Measurements from ENCODE around the gene SLC25A38. TPM values are rescaled to one million over a fixed set of nuclear protein-coding genes. Genes with fewer than 3 reads are reported as not detected.
A peak's percentile ranks its signal among the peaks of the same experiment; 100 is the strongest.

SLC25A38 gene
- total RNA-seq, 1 experiment from 2014 or later = 48.2 TPM

GRCh38 chr3:39387411-39387975, 4.3 kb downstream of the SLC25A38 start:
- Histone ChIP-seq H3K14ac (ENCODE audit: insufficient read depth, low read length) (no peak overlapping the region), H2BK120ac (ENCODE audit: low read depth, low read length, poor library complexity, severe bottlenecking) (no peak overlapping the region), H2BK15ac (ENCODE audit: low read depth, low read length) (no peak overlapping the region), H2AK5ac (ENCODE audit: insufficient read length, low read length) (no peak overlapping the region), H4K20me1 (ENCODE audit: control insufficient read depth, insufficient read depth, insufficient read length) (no peaks in the 10 kb centered on the region), H3K27me3 (ENCODE audit: insufficient read depth, low read length) (no peaks in the 10 kb centered on the region), H2BK12ac (ENCODE audit: insufficient read length, low read depth, low read length) (no peak overlapping the region), H3T11ph (ENCODE audit: low read length) (no peak overlapping the region), H3K23me2 (ENCODE audit: insufficient read length, low read depth, low read length, poor library complexity, severe bottlenecking) (peaks cover 2% of the 10 kb centered on the region), H3K4ac (ENCODE audit: low read depth, low read length) (no peak overlapping the region), H4K91ac (ENCODE audit: insufficient read length, low read depth, low read length) (no peak overlapping the region), H4K5ac (ENCODE audit: insufficient read length, low read depth, low read length) (no peak overlapping the region), H2BK5ac (ENCODE audit: insufficient read length, low read length) (no peak overlapping the region), H3K79me1 (ENCODE audit: insufficient read depth, low read depth, low read length, poor library complexity, severe bottlenecking) (peaks cover 11% of the 10 kb centered on the region), H4K8ac (replicated peaks; ENCODE audit: insufficient read length, low read depth, low read length) (no peak overlapping the region), H3K9ac (ENCODE audit: extremely low read depth, insufficient read length, low read length) (no peak overlapping the region), H2AFZ (ENCODE audit: low read length) (no peak overlapping the region), H3K23ac (ENCODE audit: insufficient read length, low read depth, low read length) (no peak overlapping the region), H3K9me3 (ENCODE audit: control insufficient read depth, low read depth, low read length) (no peaks in the 10 kb centered on the region), H3K4me2 (ENCODE audit: insufficient read depth, insufficient read length, low read length) (no peak overlapping the region), H3K4me1 (ENCODE audit: insufficient read depth, low read length) (no peaks in the 10 kb centered on the region), H3K56ac (ENCODE audit: insufficient read length, low read depth, low read length) (no peak overlapping the region), H3K79me2 (ENCODE audit: insufficient read depth, low read length) (peaks cover 28% of the 10 kb centered on the region; the same call in 1 of the 2 replicates), H3K27ac (ENCODE audit: insufficient read length, low read depth, low read length) (no peak overlapping the region), H3K18ac (ENCODE audit: insufficient read length, low read depth, low read length) (no peak overlapping the region), H2BK20ac (ENCODE audit: low read depth, low read length, poor library complexity, severe bottlenecking) (no peak overlapping the region)
- no CpG with 5 or more reads among the region's 1 CpG for WGBS (ENCODE audit: extremely low coverage, insufficient read length, low lambda C conversion rate)
- H3K4me3 Mint-ChIP-seq = no peak overlapping the region
- DNase-seq = no peak
- TF ChIP-seq, protein P1, sequence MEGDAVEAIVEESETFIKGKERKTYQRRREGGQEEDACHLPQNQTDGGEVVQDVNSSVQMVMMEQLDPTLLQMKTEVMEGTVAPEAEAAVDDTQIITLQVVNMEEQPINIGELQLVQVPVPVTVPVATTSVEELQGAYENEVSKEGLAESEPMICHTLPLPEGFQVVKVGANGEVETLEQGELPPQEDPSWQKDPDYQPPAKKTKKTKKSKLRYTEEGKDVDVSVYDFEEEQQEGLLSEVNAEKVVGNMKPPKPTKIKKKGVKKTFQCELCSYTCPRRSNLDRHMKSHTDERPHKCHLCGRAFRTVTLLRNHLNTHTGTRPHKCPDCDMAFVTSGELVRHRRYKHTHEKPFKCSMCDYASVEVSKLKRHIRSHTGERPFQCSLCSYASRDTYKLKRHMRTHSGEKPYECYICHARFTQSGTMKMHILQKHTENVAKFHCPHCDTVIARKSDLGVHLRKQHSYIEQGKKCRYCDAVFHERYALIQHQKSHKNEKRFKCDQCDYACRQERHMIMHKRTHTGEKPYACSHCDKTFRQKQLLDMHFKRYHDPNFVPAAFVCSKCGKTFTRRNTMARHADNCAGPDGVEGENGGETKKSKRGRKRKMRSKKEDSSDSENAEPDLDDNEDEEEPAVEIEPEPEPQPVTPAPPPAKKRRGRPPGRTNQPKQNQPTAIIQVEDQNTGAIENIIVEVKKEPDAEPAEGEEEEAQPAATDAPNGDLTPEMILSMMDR (conservative IDR thresholded peaks at IDR 0.05) = no peak
- H3K9me3 Mint-ChIP-seq = no peaks in the 10 kb centered on the region
- peak overlapping the region in 1 of 3 experiments; percentile 84; a peak in 2 of 7 replicates for H3K27ac Mint-ChIP-seq
- H3K4me1 Mint-ChIP-seq = peaks cover 14 to 30% of the 10 kb centered on the region in 2 experiments
- H3K36me3 Mint-ChIP-seq (ENCODE audit: insufficient read depth in 1 of 3, low read depth in 3 of 3) = peaks cover 19 to 45% (median 30%) of the 10 kb centered on the region in 3 experiments; a peak in 6 of 7 replicates
- H3K27me3 Mint-ChIP-seq (ENCODE audit: low read depth) = peaks cover 2% of the 10 kb centered on the region; the same call in 1 of the 2 replicates

Measured in H9 (cell line).